ENCODE measurements around the gene PAM.

The PAM gene

DNA sequence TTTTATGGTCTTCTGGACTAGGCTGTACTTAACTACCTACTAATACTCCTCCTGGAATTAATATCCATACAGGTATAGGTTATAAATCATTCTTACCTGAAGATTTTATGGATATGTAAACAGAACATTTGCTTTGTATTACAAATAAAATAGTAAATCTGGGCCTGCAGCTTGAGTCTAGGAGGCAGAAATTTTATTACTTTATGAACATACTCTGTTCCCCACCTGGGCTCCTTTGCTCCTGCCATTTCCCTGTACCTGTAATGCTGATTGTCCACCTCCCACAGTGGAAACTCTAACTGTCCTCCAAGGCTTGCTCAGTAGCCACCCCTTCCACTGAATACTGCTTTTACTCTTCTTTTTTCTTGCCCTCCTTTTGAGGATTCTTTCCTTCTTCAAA, 108.0 kb downstream of the PAM start:
- no peak for DNase-seq (ENCODE audit: low spot score)

DNA sequence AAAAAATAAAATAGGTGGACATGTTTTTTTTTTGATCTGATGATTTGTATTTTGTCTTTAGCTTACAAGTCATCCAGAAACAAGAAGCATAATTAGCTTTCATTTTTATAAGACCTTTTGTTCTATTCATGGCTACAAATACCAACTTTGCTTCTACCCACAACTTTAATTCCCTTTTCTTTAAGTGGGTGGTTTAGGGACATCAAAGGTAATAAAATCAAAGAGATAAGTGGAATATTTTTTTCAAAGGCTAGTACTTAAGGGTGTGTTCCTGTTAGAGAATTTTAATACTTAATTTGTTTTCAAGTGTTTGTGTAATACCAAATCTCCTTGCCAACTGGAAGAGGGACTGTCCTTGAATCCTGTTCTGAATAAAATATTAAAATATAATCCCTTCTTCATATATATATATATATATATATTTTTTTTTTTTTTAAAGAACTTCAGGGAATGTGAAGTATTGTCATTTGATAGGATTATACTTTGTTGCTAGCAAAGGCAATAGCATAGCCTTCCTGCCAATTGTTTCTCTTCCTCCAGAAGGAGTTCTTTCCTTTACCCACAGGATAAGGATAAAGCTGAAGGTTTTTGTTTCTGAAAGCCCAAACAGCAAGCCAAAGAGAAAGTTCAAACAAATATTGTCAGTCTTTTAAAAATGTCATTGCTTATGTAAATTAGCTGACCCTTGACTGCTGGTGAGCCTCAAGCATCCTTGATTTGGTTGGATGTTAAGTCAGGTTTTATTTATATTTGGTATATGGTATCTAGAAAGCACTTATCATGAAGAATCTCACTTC, 108.9 kb downstream of the PAM start:
- no peak for DNase-seq (ENCODE audit: low spot score)

DNA sequence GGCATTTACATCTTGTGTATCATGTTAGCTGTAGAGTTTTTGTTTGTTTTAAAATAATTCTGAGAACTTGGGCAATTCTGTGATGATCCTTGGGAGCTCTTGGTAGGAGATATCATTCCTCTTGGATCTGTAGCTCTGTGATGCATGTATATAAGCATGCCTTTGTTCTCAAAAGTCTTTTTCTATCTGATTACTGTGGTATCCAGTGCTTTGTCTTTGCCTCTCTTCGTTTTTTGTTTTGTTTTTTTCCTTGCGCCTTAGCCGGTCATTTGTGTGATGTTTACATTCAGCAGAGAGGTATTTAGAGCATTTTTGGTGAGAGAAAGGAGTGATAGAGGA, 110.0 kb downstream of the PAM start:
- DNase-seq (ENCODE audit: low spot score), result no peak

DNA sequence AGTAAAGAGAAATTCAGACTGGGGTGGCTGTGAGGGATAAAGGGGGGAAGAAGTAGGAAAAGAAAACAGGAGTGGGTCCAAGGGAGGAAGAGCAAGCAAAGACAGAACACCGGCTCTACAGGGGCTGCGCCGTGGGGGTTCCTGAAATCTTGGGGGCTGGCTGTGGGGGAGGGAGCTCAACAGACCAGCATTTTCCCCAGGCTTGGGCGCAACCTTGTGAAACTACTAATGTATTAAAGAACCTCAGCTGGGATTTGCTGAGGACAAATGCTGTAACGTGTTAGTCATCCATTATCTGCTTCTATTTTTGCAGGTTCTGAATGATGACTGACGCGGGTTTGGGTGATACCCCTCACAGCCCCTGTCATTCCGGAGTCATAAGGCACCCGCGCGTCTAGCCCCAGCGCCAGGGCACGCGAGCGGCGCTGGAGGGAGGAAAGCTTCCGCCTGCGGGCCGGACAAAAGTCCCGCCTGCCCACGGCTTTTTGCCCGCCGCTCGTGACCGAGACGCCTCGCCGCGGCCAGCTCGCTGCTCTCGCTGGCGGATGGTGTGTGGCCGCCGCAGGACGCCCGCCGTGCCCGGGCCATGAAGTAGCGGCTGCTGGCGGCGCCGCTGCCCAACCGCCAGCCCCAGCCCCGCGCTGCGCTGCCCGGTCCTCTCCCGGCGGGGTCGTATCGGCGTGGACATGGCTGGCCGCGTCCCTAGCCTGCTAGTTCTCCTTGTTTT, 110.6 kb downstream of the PAM start:
- DNase-seq (ENCODE audit: low spot score), result peak; percentile 37

DNA sequence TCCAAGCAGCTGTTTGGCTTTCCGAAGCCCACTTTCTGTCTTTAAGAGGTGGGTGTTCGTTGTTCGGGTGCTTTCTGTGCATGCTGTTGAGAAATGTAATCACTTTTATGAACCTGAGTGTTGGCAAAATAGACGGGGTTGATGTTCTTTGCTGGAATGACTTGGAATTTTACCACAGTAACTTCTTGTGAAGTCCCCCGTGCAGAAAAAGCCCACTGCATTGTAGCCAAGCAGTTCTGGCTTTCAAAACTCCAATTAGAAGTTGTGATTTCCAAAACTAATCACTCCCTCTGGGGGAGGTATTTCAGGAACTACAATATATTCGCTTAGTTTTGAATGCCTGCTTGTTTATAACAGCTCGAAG, 111.1 kb downstream of the PAM start:
- no peak for DNase-seq (ENCODE audit: low spot score)

DNA sequence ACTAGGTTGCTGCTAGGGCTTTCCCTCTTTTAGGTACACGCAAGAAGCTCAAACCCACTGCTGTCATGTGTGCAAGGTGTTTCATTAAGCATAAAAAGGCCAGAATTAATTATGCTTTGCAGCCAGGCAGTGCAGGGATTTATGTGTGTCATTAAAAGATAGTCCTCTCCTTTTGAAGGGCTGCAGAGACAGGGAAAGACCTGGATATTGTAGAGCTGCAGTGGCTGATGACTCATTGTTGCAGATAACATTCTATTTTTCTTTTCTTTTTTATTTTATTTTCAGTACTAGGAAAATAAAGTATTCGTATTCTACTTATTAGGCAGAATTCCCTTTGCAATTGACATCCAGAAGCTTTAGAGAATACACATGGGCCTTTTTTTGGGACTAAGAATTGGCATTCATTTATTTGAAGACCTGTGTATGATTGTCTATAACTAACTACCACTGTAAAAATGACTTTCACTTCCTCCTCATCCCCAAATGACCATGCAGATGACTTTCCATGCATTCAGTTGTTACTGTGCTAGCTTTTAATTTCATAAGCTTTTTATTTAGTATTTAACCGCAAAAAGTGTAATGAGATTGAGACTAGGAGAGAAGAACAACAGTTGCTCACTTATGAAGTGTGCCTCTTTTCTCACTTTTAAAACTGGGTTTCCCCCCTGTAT, 113.0 kb downstream of the PAM start:
- no peak for DNase-seq (ENCODE audit: low spot score)

DNA sequence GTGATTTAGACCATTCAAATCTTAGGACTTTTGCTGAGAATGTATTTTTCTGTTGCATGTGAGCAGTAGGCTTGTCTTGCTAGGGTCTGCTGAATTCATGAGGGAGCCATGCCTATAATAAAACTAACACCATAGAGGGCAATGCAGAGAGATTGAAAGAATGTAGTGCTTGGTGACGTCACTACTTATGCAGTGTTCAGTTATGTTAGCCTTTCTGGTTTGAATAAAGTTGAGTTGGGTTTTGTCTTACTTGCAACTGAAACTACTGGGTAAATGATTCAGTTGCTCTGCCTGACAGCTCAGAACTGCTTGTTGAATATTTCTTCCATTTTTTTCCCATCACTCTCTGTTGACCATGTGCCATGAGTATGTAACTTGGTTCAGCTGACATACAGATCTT, 114.1 kb downstream of the PAM start:
- DNase-seq (ENCODE audit: low spot score), result no peak

DNA sequence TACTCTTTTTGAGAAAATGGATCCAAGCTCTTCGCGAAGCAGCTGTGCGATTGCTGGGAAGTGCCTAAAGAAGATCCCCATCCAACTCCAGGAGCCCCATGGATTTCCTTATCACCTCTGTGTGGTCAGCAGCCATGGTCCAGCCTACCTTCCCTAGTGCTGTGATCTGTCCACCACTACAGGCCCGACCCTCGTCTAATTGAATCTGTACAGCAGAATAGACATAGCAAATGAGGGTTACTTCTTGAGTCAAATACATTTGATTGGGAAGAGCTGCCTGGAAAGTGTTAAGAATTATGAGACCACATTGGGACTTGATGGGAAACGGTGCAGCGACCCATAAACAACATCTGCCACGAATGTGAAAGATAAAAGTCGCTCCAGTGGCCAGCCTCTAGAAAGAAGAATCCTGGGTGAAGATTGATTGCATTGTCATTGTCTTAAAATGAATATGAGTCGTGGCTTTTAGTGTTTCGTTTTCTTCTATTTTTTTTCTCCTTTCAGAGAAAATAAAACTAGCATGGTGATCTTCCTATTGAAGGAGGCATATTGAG, 118.4 kb downstream of the PAM start:
- no peak for DNase-seq (ENCODE audit: low spot score)

DNA sequence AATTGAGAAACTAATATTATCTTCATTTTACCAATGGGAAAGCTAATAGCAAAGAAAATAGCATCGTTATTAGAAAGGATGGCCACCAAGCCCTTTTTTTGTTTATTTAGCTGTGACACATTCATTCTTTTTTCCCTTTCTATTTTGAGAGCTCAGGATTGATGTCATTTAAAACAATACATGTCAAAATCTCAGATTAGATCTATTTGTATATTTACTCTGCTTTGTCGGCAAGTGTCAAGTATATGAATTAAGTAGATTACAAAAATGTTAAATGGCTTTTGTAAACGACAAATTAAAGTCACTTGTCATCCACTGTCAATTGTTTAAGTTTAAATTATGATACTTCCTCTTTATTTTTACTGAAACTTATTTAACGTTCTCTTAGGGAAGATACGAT, 118.9 kb downstream of the PAM start:
- DNase-seq (ENCODE audit: low spot score), result no peak

DNA sequence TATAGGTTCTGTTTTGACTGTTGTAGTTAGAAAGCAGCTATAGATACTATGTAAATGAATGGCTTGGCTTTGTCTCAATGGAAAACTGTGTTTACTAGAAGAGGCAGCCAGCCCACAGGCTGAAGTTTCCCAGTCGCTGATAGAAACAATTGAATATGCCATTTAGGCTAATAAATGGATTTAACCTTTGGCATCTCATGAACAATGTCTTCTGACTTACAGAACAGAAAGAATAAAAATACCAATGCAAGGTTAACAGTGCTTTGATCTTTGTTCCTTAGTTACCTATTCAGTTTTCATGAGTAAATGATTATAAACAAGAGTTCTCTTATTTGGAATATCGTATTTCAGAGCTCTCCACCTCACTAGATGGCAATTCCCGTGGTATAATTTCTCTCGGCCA, 120.6 kb downstream of the PAM start:
- DNase-seq (ENCODE audit: low spot score), result no peak

DNA sequence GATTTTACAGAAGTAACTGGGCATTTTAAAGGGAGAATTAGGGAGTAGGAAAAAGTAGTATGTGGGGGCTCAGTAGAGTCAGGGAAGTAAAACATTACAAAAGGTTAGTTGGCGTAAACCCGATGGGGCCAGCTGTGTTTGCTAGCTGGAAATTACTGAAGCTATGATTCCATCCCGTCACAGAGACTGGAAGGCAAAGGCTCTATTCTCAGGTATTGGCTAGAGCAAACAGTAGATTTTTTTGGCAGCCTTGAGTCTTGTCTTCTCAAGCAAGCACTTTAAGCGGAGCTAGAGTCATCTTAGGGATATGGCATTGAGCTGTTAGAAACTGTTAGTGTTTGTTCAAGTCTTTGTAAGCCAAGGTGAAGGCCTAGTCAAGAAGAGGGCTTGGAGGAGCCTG, 121.5 kb downstream of the PAM start:
- no peak for DNase-seq (ENCODE audit: low spot score)

DNA sequence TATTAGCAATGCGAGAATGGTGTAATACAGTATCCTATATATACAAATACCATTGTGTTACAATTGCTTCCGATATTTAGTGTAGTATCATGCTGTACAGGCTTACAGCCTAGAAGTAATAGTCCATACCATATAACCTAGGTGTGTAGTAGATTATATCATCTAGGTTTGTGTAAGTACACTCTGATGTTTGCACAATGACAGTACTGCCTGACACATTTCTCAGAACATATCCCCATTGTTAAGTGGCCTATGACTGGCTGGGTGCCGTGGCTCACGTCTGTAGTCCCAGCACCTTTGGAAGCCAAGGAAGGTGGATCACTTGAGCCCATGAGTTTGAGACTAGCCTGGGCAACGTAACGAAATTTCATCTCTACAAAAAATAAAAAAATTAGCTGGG, 124.6 kb downstream of the PAM start:
- DNase-seq (ENCODE audit: low spot score), result no peak

DNA sequence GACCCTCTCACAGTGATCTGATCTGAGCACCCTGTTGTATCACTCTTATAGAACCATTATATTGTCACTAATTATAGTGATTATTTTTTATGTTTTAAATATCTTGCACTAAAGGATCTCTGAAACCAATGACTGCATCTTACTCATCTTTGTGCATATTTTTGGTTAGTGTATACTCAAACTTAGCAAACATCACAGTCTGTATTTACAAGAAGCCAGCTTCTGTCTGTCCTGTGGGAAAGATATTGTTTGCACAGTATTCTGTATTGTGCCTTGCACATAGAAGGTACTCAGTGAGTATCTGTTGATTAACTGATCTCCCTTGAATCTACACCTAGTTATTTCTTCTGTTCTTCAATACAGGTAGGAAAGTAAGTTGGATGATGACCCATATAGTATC, 131.5 kb downstream of the PAM start:
- no peak for DNase-seq (ENCODE audit: low spot score)

DNA sequence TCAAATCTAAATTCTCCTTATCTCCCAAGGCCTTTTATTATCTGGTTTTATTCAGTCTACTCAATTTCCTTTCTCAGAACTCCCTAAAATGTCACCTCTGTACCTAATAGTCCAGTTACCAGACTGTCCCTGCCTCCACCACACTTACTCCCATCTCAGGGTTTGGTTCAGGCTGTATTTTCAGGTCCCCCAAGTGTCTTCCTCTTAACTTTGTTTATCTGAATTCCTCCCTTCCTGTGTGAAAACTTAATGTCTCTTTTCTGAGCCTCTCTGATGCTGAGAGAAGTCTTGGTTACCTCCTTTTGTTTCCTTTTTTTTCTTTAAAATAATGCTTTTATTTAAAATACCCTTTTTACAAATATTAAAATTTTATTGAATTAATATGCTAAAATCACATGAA, 133.4 kb downstream of the PAM start:
- DNase-seq (ENCODE audit: low spot score), result no peak

DNA sequence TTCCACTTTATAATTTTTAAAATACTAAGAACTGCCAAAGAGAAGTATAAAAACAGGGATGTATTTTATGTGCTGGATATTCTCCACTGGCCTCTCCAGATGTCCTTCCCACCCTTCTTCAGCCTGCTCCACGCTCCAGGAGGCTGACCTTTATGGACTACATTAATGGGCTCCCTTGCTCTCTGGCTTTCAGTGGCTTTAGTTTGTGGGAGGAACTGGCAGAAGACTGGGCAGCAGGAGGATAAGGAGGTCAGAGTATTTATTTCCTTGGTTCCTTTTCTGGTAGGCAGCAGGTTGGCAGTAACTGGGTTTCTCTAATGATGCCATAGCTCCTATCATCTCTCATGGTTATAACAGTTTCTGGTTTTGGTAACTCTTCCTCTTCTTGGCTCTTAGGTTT, 133.9 kb downstream of the PAM start:
- no peak for DNase-seq (ENCODE audit: low spot score)

DNA sequence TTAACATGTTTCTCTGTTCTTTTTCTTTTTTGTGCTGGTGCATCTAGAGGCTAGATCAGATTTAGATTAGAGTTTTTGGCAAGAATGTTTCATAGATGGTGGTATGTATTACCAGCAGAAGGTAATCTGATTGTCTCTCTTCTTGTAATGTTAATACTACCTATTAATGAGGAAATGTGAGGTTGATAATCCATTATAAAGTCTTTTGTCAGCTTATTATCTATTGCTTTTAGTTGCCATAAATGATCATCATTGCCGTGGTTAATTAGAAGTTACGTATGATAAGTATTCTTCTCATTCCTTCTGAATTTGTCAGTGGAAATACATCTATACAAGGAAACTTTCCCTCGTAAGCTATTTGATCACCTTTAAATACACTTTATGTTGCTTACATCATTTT, 135.0 kb downstream of the PAM start:
- no peak for DNase-seq (ENCODE audit: low spot score)

DNA sequence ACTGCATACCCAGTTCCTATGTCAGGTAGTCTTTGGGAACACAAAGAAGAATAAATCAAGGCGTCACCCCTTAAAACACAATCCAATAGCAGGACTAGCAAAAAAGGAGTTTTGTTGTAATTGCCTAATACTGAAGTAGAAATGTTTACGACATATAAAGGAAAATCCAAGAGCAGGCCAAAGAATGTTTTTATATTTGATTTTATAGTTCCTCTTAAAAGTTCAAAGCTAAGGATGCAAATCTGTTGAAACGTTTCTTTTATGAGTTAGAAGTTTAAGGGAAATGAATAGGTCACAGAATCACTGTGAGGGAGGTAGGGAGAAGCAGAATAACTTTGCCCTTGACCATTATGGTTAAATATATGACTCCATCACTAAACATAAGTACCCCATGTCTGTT, 136.1 kb downstream of the PAM start:
- DNase-seq (ENCODE audit: low spot score), result no peak

DNA sequence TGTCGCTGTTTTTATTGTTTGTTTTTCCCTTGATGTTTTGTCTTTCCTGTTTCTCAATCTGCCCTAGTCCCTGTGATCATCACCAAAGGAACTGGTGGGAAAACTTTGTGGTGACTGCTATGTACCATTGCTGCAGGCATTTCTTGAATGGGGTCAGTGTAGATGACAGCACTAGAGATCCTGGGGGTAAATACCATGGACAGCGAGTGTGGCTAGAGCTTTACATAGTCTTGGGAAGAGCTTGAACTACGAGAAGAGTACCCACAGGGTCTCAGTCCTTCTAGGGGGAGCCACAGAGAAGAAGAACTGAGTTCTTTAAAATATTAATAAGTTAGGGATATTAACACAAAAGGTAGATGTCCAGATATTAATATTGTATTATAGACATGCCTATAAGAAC, 138.8 kb downstream of the PAM start:
- DNase-seq (ENCODE audit: low spot score), result no peak

DNA sequence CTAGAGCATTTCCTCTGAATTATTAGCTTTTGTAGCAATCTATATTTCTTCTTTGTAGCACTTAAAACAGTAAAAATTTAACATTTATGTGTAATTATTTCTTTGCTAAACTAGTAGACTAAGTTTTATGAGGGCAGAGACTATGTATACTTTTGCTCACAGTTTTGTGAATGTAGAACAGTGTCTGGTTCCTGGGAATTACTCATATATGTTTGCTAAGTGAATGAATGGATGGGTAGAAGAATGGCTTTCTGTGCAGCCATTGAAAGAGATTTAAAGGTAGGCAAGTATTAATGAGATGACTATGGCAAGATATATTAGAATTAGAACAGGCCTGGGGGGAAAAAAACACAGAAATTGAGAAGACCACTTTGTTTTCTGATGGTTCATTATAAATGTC, 140.1 kb downstream of the PAM start:
- DNase-seq (ENCODE audit: low spot score), result no peak

DNA sequence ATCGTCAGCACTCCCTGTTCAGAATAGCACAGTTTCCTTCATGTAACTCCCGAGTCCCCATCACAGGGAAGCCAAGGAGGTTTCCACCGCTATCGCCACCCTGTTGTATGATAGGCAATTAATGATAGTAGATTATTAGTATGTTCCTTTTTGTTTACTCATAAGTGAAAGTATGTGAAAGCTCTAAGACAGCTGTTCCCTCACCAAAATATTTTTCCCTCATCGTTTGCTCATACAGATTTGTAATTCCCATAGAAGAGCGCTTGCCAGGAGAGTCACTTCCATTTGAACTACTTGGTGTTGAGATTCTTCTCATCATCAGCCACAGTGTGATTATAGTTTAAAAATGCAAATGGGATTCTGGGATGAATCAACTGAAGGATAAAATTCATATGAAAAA, 140.9 kb downstream of the PAM start:
- no peak for DNase-seq (ENCODE audit: low spot score)

DNA sequence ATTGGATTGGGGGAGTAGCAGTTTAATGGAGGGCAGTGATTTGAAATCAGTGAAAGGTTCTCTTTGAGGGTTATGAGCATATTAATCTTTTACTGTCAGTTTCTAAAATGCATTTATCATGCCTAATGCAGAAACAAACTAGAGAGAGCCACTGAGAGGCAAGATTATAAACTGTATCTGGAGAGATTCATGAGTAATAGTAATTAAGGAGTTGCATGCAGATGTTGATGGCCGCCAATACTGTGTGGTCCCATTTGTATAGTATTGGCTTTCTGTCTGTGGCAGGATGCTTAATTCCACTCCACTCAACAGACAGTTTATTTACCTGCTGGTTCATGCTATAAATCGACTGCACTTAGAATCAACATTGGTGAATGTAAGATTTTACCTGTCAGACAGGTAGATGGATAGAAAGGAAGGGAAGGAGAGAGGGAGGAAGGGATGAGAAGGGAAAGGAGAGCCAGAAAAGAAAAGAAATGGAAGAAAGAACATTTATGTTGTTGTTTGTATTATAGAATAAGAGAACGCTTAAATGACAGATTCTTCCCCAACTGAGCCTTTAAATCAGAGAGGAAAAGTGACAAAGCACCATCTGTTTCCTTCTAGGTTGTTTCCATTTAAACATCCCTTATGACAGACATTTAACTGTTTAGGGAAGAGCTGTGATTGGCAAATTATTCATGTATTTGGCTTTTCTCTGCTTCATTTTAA, 146.5 kb downstream of the PAM start:
- no peak for DNase-seq (ENCODE audit: low spot score)

DNA sequence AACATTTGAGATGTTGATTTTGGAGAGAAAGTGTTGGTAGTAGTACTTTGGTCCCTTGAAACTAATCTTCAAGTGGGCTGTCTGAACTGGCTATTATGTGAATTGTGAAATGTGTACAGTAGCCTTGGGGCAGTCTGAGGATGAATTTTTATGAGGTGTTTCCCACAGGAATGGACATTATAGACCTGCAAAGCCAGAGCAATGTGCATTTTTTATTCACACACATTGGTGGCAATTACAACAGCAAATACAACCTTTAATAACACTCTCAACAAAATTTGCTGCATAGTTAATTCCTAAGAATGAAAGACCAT, 147.0 kb downstream of the PAM start:
- no peak for DNase-seq (ENCODE audit: low spot score)

DNA sequence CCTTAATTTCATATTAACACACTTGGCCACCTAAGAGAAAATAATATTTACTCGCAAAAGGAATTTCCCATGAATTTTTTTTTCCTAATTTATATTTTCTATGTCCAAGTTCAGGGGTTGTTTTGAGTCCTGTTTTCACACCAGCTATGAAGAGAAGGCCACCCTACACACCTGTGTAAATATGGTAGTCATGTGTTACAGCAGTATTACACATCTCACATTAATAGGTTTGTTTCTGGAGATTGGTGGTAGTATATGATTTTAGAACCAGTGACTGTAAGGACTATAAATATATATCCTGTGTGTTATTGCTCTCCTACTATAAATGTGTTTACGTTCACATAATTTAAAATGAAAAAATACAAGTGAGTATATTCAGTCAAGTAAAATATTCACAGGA, 147.5 kb downstream of the PAM start:
- DNase-seq (ENCODE audit: low spot score), result no peak
